HCT116 (cell line): Measurements from ENCODE around the gene ANKRD6.

ENCODE experiments used
- EZH2 ChIP-seq: fragments of 200-600 bp; sonication (generic); IDR thresholded peaks from 2 replicates; pipeline ENCODE4 v1.6.1; 2017; ENCODE audit warnings: antibody characterized with exemption, mixed run types
- EZH2phosphoT487 ChIP-seq: fragments of 200-600 bp; IDR thresholded peaks from 2 replicates; pipeline ENCODE4 v1.6.1; 2018; ENCODE audit warnings: antibody characterized with exemption, borderline replicate concordance
- JUND ChIP-seq: IDR thresholded peaks from 2 replicates; pipeline ENCODE4 v1.6.1; 2012
- POLR2A ChIP-seq: IDR thresholded peaks from 2 replicates; pipeline ENCODE4 v1.7.0; 2011; ENCODE audit warnings: borderline replicate concordance; ENCODE audit not compliant: insufficient read depth, insufficient read length; ENCODE audit errors: extremely low read depth
- RAD21 ChIP-seq: IDR thresholded peaks from 2 replicates; pipeline ENCODE4 v1.6.1; 2012; ENCODE audit warnings: low read depth, mild to moderate bottlenecking
- SIN3A ChIP-seq: IDR thresholded peaks from 2 replicates; pipeline ENCODE4 v1.6.1; 2012; ENCODE audit warnings: low read depth
- SP1 ChIP-seq: IDR thresholded peaks from 2 replicates; pipeline ENCODE4 v1.6.1; 2012; ENCODE audit warnings: low read depth
- ZFX ChIP-seq: fragments of 450-650 bp; IDR thresholded peaks from 2 replicates; pipeline ENCODE4 v1.6.1; 2017
- ZNF274 ChIP-seq: fragments of 200-500 bp; sonication (Bioruptor generic); IDR thresholded peaks from 2 replicates; pipeline ENCODE4 v1.6.1; 2014; ENCODE audit warnings: mild to moderate bottlenecking, low read depth, low read length, inconsistent platforms
- TF ChIP-seq, protein P1 (sequence below), 3 experiments: fragments of 200-600 bp in 1 of 3; sonication (generic) in 1 of 3; IDR thresholded peaks in 2 of 3; conservative IDR thresholded peaks in 1 of 3; 2 replicates each; pipeline ENCODE4 v1.5.1; 2012 to 2017; ENCODE audit warnings: low read depth in 2 of 3, low read length in 2 of 3, antibody characterized with exemption in 1 of 3, borderline replicate concordance in 1 of 3, control low read depth in 1 of 3, mild to moderate bottlenecking in 1 of 3, mixed read lengths in 1 of 3, mixed run types in 1 of 3, moderate library complexity in 1 of 3; ENCODE audit not compliant: insufficient read depth in 1 of 3
- TF ChIP-seq, protein P2 (sequence below): IDR thresholded peaks from 2 replicates; pipeline ENCODE4 v1.6.1; 2012

DNA sequence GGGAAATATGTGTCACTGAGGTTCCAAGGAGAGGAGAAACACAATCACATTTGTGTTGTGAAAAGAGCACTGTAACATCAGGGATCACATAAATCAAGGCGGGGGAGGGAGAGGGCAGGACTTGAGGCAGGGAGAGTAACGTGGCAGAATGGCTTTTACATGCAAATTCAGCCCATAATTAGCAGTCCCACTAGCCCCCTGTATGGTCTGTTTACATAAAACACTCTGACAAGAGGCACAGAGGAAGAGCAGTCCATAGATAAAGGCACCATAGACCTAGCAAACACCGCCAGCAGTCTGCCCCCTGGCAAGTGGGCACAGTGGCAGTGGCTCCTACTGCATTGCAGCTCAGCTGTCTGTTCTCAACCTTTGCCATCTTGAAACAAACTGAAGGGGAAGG lies 122.9 kb downstream of the ANKRD6 start:
- TF ChIP-seq EZH2phosphoT487 = no peak
- TF ChIP-seq ZFX = no peak
- TF ChIP-seq, protein P1, sequence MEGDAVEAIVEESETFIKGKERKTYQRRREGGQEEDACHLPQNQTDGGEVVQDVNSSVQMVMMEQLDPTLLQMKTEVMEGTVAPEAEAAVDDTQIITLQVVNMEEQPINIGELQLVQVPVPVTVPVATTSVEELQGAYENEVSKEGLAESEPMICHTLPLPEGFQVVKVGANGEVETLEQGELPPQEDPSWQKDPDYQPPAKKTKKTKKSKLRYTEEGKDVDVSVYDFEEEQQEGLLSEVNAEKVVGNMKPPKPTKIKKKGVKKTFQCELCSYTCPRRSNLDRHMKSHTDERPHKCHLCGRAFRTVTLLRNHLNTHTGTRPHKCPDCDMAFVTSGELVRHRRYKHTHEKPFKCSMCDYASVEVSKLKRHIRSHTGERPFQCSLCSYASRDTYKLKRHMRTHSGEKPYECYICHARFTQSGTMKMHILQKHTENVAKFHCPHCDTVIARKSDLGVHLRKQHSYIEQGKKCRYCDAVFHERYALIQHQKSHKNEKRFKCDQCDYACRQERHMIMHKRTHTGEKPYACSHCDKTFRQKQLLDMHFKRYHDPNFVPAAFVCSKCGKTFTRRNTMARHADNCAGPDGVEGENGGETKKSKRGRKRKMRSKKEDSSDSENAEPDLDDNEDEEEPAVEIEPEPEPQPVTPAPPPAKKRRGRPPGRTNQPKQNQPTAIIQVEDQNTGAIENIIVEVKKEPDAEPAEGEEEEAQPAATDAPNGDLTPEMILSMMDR (IDR thresholded peaks at IDR 0.05 in 2 of 3, conservative IDR thresholded peaks at IDR 0.05 in 1 of 3; ENCODE audit: borderline replicate concordance in 1 of 3, insufficient read depth in 1 of 3, low read depth in 2 of 3, low read length in 2 of 3) = no peak
- TF ChIP-seq SIN3A = no peak
- no peak for TF ChIP-seq EZH2
- TF ChIP-seq SP1 = no peak
- no peak for TF ChIP-seq POLR2A
- no peak for TF ChIP-seq RAD21
- TF ChIP-seq ZNF274 = no peak
- TF ChIP-seq, protein P2, sequence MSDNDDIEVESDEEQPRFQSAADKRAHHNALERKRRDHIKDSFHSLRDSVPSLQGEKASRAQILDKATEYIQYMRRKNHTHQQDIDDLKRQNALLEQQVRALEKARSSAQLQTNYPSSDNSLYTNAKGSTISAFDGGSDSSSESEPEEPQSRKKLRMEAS = no peak
- TF ChIP-seq JUND = no peak
